ENCODE measurements around the gene GDPD1.
"Not testable (repeated sequence)": the region's sequence is repeated elsewhere in the genome, so short reads cannot be mapped to it uniquely, and the experiment has no call there.

Gene GDPD1

GRCh38 chr17:59254742-59255141, 34.4 kb downstream of the GDPD1 start:
- DNase-seq, result no peak

GRCh38 chr17:59257101-59257500, 36.8 kb downstream of the GDPD1 start:
- no peak for DNase-seq

GRCh38 chr17:59260722-59261121, 40.4 kb downstream of the GDPD1 start:
- no peak for DNase-seq

- DNase-seq, result no peak
Observed at GRCh38 chr17:59266745-59267144, 46.4 kb downstream of the GDPD1 start.

GRCh38 chr17:59267776-59268175, 47.5 kb downstream of the GDPD1 start:
- no peak for DNase-seq

GRCh38 chr17:59275618-59276017, 55.3 kb downstream of the GDPD1 start:
- no peak for DNase-seq

GRCh38 chr17:59277031-59277430, 56.7 kb downstream of the GDPD1 start:
- no peak for DNase-seq

GRCh38 chr17:59278406-59278805, 58.1 kb downstream of the GDPD1 start:
- no peak for DNase-seq

- no peak for DNase-seq
Observed at GRCh38 chr17:59284317-59284716, 64.0 kb downstream of the GDPD1 start.

- DNase-seq, result no peak
Observed at GRCh38 chr17:59287452-59287851, 67.1 kb downstream of the GDPD1 start.

- DNase-seq, result no peak
Observed at GRCh38 chr17:59287891-59288290, 67.6 kb downstream of the GDPD1 start.

- no peak for DNase-seq
Observed at GRCh38 chr17:59289981-59290301, 69.6 kb downstream of the GDPD1 start.

- DNase-seq, result not testable (repeated sequence)
Observed at GRCh38 chr17:59290302-59290998, 70.1 kb downstream of the GDPD1 start.

GRCh38 chr17:59292174-59292523, 71.8 kb downstream of the GDPD1 start:
- no peak for DNase-seq

GRCh38 chr17:59296190-59296589, 75.9 kb downstream of the GDPD1 start:
- no peak for DNase-seq

- no peak for DNase-seq
Observed at GRCh38 chr17:59298521-59298920, 78.2 kb downstream of the GDPD1 start.

- DNase-seq, result no peak
Observed at GRCh38 chr17:59299400-59300092, 79.2 kb downstream of the GDPD1 start.

- no peak for DNase-seq
Observed at GRCh38 chr17:59300941-59301340, 80.6 kb downstream of the GDPD1 start.

- no peak for DNase-seq
Observed at GRCh38 chr17:59304811-59305210, 84.5 kb downstream of the GDPD1 start.

GRCh38 chr17:59310263-59310920, 90.1 kb downstream of the GDPD1 start:
- no peak for DNase-seq

- DNase-seq, result no peak
Observed at GRCh38 chr17:59311051-59311468, 90.7 kb downstream of the GDPD1 start.

GRCh38 chr17:59311521-59311920, 91.2 kb downstream of the GDPD1 start:
- not testable (repeated sequence) for DNase-seq

- DNase-seq, result no peak
Observed at GRCh38 chr17:59315866-59316265, 95.6 kb downstream of the GDPD1 start.

Data from T-helper 9 cell (primary cell).